GM12878 (cell line): ENCODE measurements around the gene TOB2. TPM values are rescaled to one million over a fixed set of nuclear protein-coding genes. Genes with fewer than 3 reads are reported as not detected.

Experiments
- ATAC-seq: fragments of 200-7000 bp; cut with Tn5 transposase; 3 replicates; pipeline ENCODE4 v1.9.1; 2020; ENCODE audit warnings: mild to moderate bottlenecking, moderate library complexity
- BruUV-seq: library from RNA; stranded (reverse); fragments of 400-500 nt; replicated peaks from 2 replicates; lab custom pipeline; 2021; lab: Mats Ljungman, UMichigan
- CTCF ChIA-PET: fragments of 300-600 bp; sonication (Branson Sonifier 250); formaldehyde crosslinking; extraction: SDS; loops from one replicate; lab custom pipeline; 2021; ENCODE audit warnings: inconsistent platforms; lab: Yijun Ruan, JAX
- POLR2A ChIA-PET: fragments of 350-600 bp; formaldehyde crosslinking; extraction: SDS; loops from one replicate; lab custom pipeline; 2021; ENCODE audit warnings: inconsistent platforms; lab: Charles Lee
- RAD21 ChIA-PET: fragments of 300-600 bp; sonication (Branson Sonifier 250); formaldehyde crosslinking; loops from one replicate; lab custom pipeline; 2023; ENCODE audit warnings: antibody characterized with exemption; ENCODE audit not compliant: unreplicated experiment; lab: Charles Lee
- SMC1A ChIA-PET: fragments of 300-600 bp; sonication (Branson Sonifier 250); formaldehyde crosslinking; loops from one replicate; lab custom pipeline; 2023; ENCODE audit not compliant: unreplicated experiment, uncharacterized antibody; lab: Charles Lee
- DNase-seq: peaks from one replicate; pipeline ENCODE4 v3.0.0-alpha.2; 2011; ENCODE audit warnings: low read depth, low spot score
- FAIRE-seq: peaks from 3 replicates; lab custom pipeline; 2011; peaks lifted over from hg19 to GRCh38; lab: Jason Lieb, UNC
- H2AFZ ChIP-seq: 2 replicates; pipeline ENCODE4 v1.6.0; 2011; ENCODE audit warnings: low read depth, low read length, control low read depth; ENCODE audit not compliant: control insufficient read depth
- H3K27ac ChIP-seq: 2 replicates; pipeline ENCODE4 v1.5.1; 2011; ENCODE audit warnings: control low read depth; ENCODE audit not compliant: control insufficient read depth, insufficient read depth
- H3K27me3 ChIP-seq, 2 experiments: replicated peaks in 1 of 2; 2 replicates each; pipeline versions ENCODE4 v1.6.0 to v1.6.1; 2011; ENCODE audit warnings: low read length in 1 of 2; ENCODE audit not compliant: control insufficient read depth in 2 of 2, insufficient read depth in 2 of 2
- H3K36me3 ChIP-seq, 2 experiments: 2 replicates each; pipeline ENCODE4 v1.5.1; 2011; ENCODE audit warnings: low read length in 1 of 2; ENCODE audit not compliant: control insufficient read depth in 2 of 2, insufficient read depth in 2 of 2
- H3K4me1 ChIP-seq: 2 replicates; pipeline ENCODE4 v1.6.1; 2011; ENCODE audit warnings: mild to moderate bottlenecking, low read length, moderate library complexity, mixed read lengths; ENCODE audit not compliant: control insufficient read depth, insufficient read depth
- H3K4me2 ChIP-seq: 2 replicates; pipeline ENCODE4 v1.6.0; 2011; ENCODE audit warnings: control low read depth; ENCODE audit not compliant: control insufficient read depth, insufficient read depth
- H3K4me3 ChIP-seq: fragments of 200-600 bp; sonication (generic); 2 replicates; pipeline ENCODE4 v1.5.1; 2016
- H3K79me2 ChIP-seq: 2 replicates; pipeline ENCODE4 v1.6.0; 2011; ENCODE audit warnings: low read length; ENCODE audit not compliant: control insufficient read depth, insufficient read depth
- H3K9ac ChIP-seq: 2 replicates; pipeline ENCODE4 v1.8.0; 2011; ENCODE audit warnings: low read length, control low read depth, mixed read lengths; ENCODE audit not compliant: control insufficient read depth, insufficient read depth
- H3K9me3 ChIP-seq: replicated peaks from 3 replicates; pipeline ENCODE4 v1.5.1; 2011; ENCODE audit warnings: mild to moderate bottlenecking, low read length; ENCODE audit not compliant: control insufficient read depth, insufficient read depth
- H4K20me1 ChIP-seq: 2 replicates; pipeline ENCODE4 v1.6.0; 2011; ENCODE audit not compliant: control insufficient read depth, insufficient read depth
- GATAD2B ChIP-seq: fragments of 450-650 bp; conservative IDR thresholded peaks from 2 replicates; pipeline ENCODE4 v1.6.1; 2017; ENCODE audit warnings: low read depth, mild to moderate bottlenecking, moderate library complexity
- JUND ChIP-seq: IDR thresholded peaks from 2 replicates; pipeline ENCODE4 v1.6.1; 2012; ENCODE audit warnings: low read depth, mild to moderate bottlenecking, low read length, improper control_type of control experiment, moderate library complexity
- NFYB ChIP-seq: IDR thresholded peaks from 2 replicates; pipeline ENCODE4 v1.6.1; 2011; ENCODE audit warnings: low read depth, mild to moderate bottlenecking, low read length, improper control_type of control experiment, moderate library complexity; ENCODE audit not compliant: insufficient read depth
- RBBP5 ChIP-seq: fragments of 200-600 bp; sonication (generic); conservative IDR thresholded peaks from 2 replicates; pipeline ENCODE4 v1.6.1; 2016
- RCOR1 ChIP-seq: conservative IDR thresholded peaks from 2 replicates; pipeline ENCODE4 v1.6.1; 2012; ENCODE audit warnings: low read depth, low read length, improper control_type of control experiment
- REST ChIP-seq: IDR thresholded peaks from 2 replicates; pipeline ENCODE4 v1.6.1; 2012; ENCODE audit warnings: mild to moderate bottlenecking, low read depth, low read length
- TCF3 ChIP-seq: IDR thresholded peaks from 2 replicates; pipeline ENCODE4 v1.6.1; 2012; ENCODE audit warnings: low read depth, mild to moderate bottlenecking, low read length, borderline replicate concordance; ENCODE audit not compliant: insufficient read depth
- ZZZ3 ChIP-seq: IDR thresholded peaks from 2 replicates; pipeline ENCODE4 v1.6.1; 2011; ENCODE audit warnings: low read depth; ENCODE audit not compliant: control insufficient read depth, insufficient read length
- WGBS: methylation state at CpG from one replicate; pipeline ENCODE4 v1.1.6; 2016; ENCODE audit warnings: low lambda C conversion rate; ENCODE audit not compliant: insufficient replicate concordance, insufficient coverage; ENCODE audit errors: missing lambda C conversion rate; 5-methylcytosine and 5-hydroxymethylcytosine counted together
- in situ Hi-C: fragments of 300-500 bp; cut with MboI; formaldehyde crosslinking; loops from 9 replicates; pipeline ENCODE4 v1.14.3; 2018; ENCODE audit warnings: mixed read lengths
- intact Hi-C: fragments of 100-400 bp; cut with micrococcal nuclease; formaldehyde crosslinking; loops from one replicate; pipeline ENCODE4 v1.14.2; 2022; ENCODE audit not compliant: unreplicated experiment
- polyA plus RNA-seq, 11 experiments: library from polyadenylated mRNA; depleted of rRNA in 4 of 11; unstranded in 6 of 11; stranded (reverse) in 5 of 11; fragments of >200 nt; fragmentation: Nextera tagmentation in 4 of 11; fragmentation: Illumina TruSeq in 1 of 11; extraction: Ambion mirVana in 4 of 11; extraction: Trizol in 1 of 11; gene quantifications; 1 replicate in 1 of 11; 2 replicates in 10 of 11; pipeline versions ENCODE4 v1.2.1 to v1.2.3, GENCODE V29; 2011 to 2016; ENCODE audit warnings: inconsistent platforms in 2 of 11, missing spikeins in 2 of 11, low read depth in 1 of 11
- total RNA-seq, 4 experiments: library from RNA; depleted of rRNA in 3 of 4; stranded (reverse); fragments of >200 nt in 3 of 4; fragmentation: Illumina TruSeq in 1 of 4; extraction: Trizol in 1 of 4; gene quantifications; 2 replicates each; pipeline versions ENCODE4 v1.2.1 to v1.2.3, GENCODE V29; 2013 to 2021
- TF ChIP-seq, protein P1 (sequence below): IDR thresholded peaks from 2 replicates; pipeline ENCODE4 v1.6.1; 2012; ENCODE audit warnings: improper control_type of control experiment, low read depth, low read length; ENCODE audit not compliant: insufficient replicate concordance
- TF ChIP-seq, protein P2 (sequence below): fragments of 450-650 bp; formaldehyde crosslinking; IDR thresholded peaks from 2 replicates; pipeline ENCODE4 v1.4.0; 2022; ENCODE audit warnings: mild to moderate bottlenecking, moderate library complexity

TOB2 gene
- total and polyA plus RNA-seq, 10 of the 15 experiments (the other 5 are each of a cell fraction or from before 2014, with no cell fraction given), result 4.5 to 32.0 (median 15.1) TPM

GRCh38 chr22:41415554-41415953 is 31.0 kb downstream of the TOB2 start:
- ChIA-PET SMC1A (no interaction called here), CTCF (interaction anchor here (0.6 kb wide), 1 partner anchor 12 kb away, joined by 3 read pairs; no protein-coding TSS in a partner anchor), POLR2A (interaction anchor here (0.6 to 0.7 kb wide), 2 partner anchors 20 to 284 kb away, joined by 5 to 6 read pairs; no protein-coding TSS in a partner anchor), RAD21 (no interaction called here)
- Histone ChIP-seq H3K27ac (peak overlapping the region; percentile 39; the same call in 1 of the 2 replicates), H2AFZ (no peak overlapping the region), H3K4me3 (peak overlapping the region; percentile 93), H4K20me1 (no peaks in the 10 kb centered on the region), H3K9me3 (no peaks in the 10 kb centered on the region), H3K4me1 (peaks cover 19% of the 10 kb centered on the region), H3K4me2 (peak overlapping the region; percentile 96), H3K79me2 (peaks cover 33% of the 10 kb centered on the region), H3K9ac (peak overlapping the region; percentile 98; the same call in 1 of the 2 replicates), H3K36me3 (no peaks in the 10 kb centered on the region), H3K27me3 (no peaks in the 10 kb centered on the region)
- 37% methylated on average over 4 of the region's 4 CpGs for WGBS
- ATAC-seq (no peak), DNase-seq (no peak), FAIRE-seq (no peak)
- in situ Hi-C loops (no loop called here), intact Hi-C loops (no loop called here)
- BruUV-seq, result no TSS peak
- TF ChIP-seq NFYB, result no peak
- TF ChIP-seq, protein P1, sequence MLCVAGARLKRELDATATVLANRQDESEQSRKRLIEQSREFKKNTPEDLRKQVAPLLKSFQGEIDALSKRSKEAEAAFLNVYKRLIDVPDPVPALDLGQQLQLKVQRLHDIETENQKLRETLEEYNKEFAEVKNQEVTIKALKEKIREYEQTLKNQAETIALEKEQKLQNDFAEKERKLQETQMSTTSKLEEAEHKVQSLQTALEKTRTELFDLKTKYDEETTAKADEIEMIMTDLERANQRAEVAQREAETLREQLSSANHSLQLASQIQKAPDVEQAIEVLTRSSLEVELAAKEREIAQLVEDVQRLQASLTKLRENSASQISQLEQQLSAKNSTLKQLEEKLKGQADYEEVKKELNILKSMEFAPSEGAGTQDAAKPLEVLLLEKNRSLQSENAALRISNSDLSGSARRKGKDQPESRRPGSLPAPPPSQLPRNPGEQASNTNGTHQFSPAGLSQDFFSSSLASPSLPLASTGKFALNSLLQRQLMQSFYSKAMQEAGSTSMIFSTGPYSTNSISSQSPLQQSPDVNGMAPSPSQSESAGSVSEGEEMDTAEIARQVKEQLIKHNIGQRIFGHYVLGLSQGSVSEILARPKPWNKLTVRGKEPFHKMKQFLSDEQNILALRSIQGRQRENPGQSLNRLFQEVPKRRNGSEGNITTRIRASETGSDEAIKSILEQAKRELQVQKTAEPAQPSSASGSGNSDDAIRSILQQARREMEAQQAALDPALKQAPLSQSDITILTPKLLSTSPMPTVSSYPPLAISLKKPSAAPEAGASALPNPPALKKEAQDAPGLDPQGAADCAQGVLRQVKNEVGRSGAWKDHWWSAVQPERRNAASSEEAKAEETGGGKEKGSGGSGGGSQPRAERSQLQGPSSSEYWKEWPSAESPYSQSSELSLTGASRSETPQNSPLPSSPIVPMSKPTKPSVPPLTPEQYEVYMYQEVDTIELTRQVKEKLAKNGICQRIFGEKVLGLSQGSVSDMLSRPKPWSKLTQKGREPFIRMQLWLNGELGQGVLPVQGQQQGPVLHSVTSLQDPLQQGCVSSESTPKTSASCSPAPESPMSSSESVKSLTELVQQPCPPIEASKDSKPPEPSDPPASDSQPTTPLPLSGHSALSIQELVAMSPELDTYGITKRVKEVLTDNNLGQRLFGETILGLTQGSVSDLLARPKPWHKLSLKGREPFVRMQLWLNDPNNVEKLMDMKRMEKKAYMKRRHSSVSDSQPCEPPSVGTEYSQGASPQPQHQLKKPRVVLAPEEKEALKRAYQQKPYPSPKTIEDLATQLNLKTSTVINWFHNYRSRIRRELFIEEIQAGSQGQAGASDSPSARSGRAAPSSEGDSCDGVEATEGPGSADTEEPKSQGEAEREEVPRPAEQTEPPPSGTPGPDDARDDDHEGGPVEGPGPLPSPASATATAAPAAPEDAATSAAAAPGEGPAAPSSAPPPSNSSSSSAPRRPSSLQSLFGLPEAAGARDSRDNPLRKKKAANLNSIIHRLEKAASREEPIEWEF, result no peak
- TF ChIP-seq ZZZ3, result no peak
- TF ChIP-seq REST, result no peak
- no peak for TF ChIP-seq RBBP5
- TF ChIP-seq, protein P2, sequence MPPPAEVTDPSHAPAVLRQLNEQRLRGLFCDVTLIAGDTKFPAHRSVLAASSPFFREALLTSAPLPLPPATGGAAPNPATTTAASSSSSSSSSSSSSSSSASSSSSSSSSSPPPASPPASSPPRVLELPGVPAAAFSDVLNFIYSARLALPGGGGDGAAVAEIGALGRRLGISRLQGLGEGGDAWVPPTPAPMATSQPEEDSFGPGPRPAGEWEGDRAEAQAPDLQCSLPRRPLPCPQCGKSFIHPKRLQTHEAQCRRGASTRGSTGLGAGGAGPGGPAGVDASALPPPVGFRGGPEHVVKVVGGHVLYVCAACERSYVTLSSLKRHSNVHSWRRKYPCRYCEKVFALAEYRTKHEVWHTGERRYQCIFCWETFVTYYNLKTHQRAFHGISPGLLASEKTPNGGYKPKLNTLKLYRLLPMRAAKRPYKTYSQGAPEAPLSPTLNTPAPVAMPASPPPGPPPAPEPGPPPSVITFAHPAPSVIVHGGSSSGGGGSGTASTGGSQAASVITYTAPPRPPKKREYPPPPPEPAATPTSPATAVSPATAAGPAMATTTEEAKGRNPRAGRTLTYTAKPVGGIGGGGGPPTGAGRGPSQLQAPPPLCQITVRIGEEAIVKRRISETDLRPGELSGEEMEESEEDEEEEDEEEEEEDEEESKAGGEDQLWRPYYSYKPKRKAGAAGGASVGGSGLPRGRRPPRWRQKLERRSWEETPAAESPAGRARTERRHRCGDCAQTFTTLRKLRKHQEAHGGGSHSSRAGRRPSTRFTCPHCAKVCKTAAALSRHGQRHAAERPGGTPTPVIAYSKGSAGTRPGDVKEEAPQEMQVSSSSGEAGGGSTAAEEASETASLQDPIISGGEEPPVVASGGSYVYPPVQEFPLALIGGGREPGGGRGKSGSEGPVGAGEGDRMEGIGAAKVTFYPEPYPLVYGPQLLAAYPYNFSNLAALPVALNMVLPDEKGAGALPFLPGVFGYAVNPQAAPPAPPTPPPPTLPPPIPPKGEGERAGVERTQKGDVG (CRISPR knock-in tag), result no peak
- no peak for TF ChIP-seq TCF3
- no peak for TF ChIP-seq GATAD2B
- no peak for TF ChIP-seq JUND
- no peak for TF ChIP-seq RCOR1
